DMS114 treated with DMSO at 0.1 percent for 48 hours (cell line): ENCODE measurements around the gene DCN.

ENCODE experiments used
- DNase-seq: peaks from one replicate; lab custom pipeline; 2025; ENCODE audit not compliant: unreplicated experiment; lab: John Stamatoyannopoulos, UW

DCN gene

GRCh38 chr12:91140026-91140931 is 42.3 kb downstream of the DCN start:
- DNase-seq: no peak

- DNase-seq: no peak
Measured at GRCh38 chr12:91139286-91139685, 43.3 kb downstream of the DCN start.

GRCh38 chr12:91138337-91138920 is 44.2 kb downstream of the DCN start:
- DNase-seq: no peak

GRCh38 chr12:91133871-91134270 is 48.7 kb downstream of the DCN start:
- DNase-seq: no peak

GRCh38 chr12:91129662-91130362 is 52.8 kb downstream of the DCN start:
- no peak for DNase-seq

- no peak for DNase-seq
Measured at GRCh38 chr12:91127751-91128150, 54.9 kb downstream of the DCN start.

- no peak for DNase-seq
Measured at GRCh38 chr12:91127306-91127705, 55.3 kb downstream of the DCN start.

- no peak for DNase-seq
Measured at GRCh38 chr12:91126516-91126915, 56.1 kb downstream of the DCN start.

- no peak for DNase-seq
Measured at GRCh38 chr12:91123236-91123916, 59.2 kb downstream of the DCN start.

GRCh38 chr12:91120781-91121180 is 61.8 kb downstream of the DCN start:
- no peak for DNase-seq

- no peak for DNase-seq
Measured at GRCh38 chr12:91119089-91119488, 63.5 kb downstream of the DCN start.

GRCh38 chr12:91113621-91114020 is 69.0 kb downstream of the DCN start:
- peak; percentile 59 for DNase-seq

GRCh38 chr12:91111366-91112325 is 71.0 kb downstream of the DCN start, which contains the start of gene LUM:
LUM (minus strand) TSS chr12:91111494; CDS start chr12:91108979, 2,515 bp downstream.
- DNase-seq: peak; percentile 70

GRCh38 chr12:91110311-91110924 is 72.2 kb downstream of the DCN start:
- no peak for DNase-seq

- DNase-seq: no peak
Measured at GRCh38 chr12:91109581-91110310, 72.9 kb downstream of the DCN start.

GRCh38 chr12:91109148-91109564 is 73.5 kb downstream of the DCN start:
- peak; percentile 37 for DNase-seq

- no peak for DNase-seq
Measured at GRCh38 chr12:91108196-91108755, 74.3 kb downstream of the DCN start.

- no peak for DNase-seq
Measured at GRCh38 chr12:91106283-91106682, 76.3 kb downstream of the DCN start.

GRCh38 chr12:91105807-91106206 is 76.8 kb downstream of the DCN start:
- DNase-seq: no peak
